Stomach (tissue), 9 donors: Measurements from ENCODE around the gene POU2AF3. TPM values are rescaled to one million over a fixed set of nuclear protein-coding genes. Genes with fewer than 3 reads are reported as not detected.
"Not testable (repeated sequence)": the region's sequence is repeated elsewhere in the genome, so short reads cannot be mapped to it uniquely, and the experiment has no call there.

Experiments used
- DNase-seq, 2 donors: peaks; one replicate each; pipeline versions ENCODE4 v3.0.0 to v3.0.0-alpha.2; 2013 to 2019
- H3K27ac ChIP-seq, 5 donors: fragments of 200-600 bp in 4 of 5; sonication (generic) in 4 of 5; one replicate each; pipeline ENCODE4 v1.5.1; 2013 to 2019; ENCODE audit warnings: mild to moderate bottlenecking in 1 of 5, moderate library complexity in 1 of 5
- H3K27me3 ChIP-seq, 3 donors: fragments of 200-600 bp; sonication (generic); one replicate each; pipeline ENCODE4 v1.5.1; 2017 to 2019; ENCODE audit warnings: mixed run types in 1 of 3
- H3K36me3 ChIP-seq, 4 donors: fragments of 200-600 bp; sonication (generic); 1 replicate in 3 of 4; 2 replicates in 1 of 4; pipeline ENCODE4 v1.5.1; 2016 to 2019
- H3K4me1 ChIP-seq, 4 donors: fragments of 200-600 bp; sonication (generic); one replicate each; pipeline ENCODE4 v1.5.1; 2016 to 2019
- H3K4me3 ChIP-seq, 4 donors: fragments of 200-600 bp; sonication (generic) in 3 of 4; one replicate each; pipeline ENCODE4 v1.5.1; 2016 to 2019; ENCODE audit warnings: mild to moderate bottlenecking in 1 of 4
- H3K9me3 ChIP-seq, 4 donors: fragments of 200-600 bp; sonication (generic); one replicate each; pipeline ENCODE4 v1.5.1; 2016 to 2019
- EP300 ChIP-seq: sonication (generic); formaldehyde crosslinking; IDR thresholded peaks from one replicate; pipeline ENCODE4 v1.6.1; 2017; ENCODE audit warnings: antibody characterized with exemption
- POLR2A ChIP-seq, 4 donors: fragments of 450-650 bp; IDR thresholded peaks; one replicate each; pipeline ENCODE4 v1.6.1; 2016; ENCODE audit warnings: antibody characterized with exemption in 4 of 4, control low read depth in 2 of 4, mild to moderate bottlenecking in 1 of 4, moderate library complexity in 1 of 4
- POLR2AphosphoS5 ChIP-seq, 3 donors: sonication (generic); formaldehyde crosslinking; IDR thresholded peaks; one replicate each; pipeline ENCODE4 v1.6.1; 2016; ENCODE audit warnings: antibody characterized with exemption in 3 of 3
- whole genome bisulfite sequencing, 5 donors: extraction: QIAGEN DNeasy Blood & Tissue Kit in 3 of 5; methylation state at CpG; one replicate each; pipeline versions ENCODE4 v1.1.5 to v1.1.7; 2013 to 2018; 5-methylcytosine and 5-hydroxymethylcytosine counted together
- intact Hi-C: fragments of 100-400 bp; cut with DNase I; formaldehyde crosslinking; loops from one replicate; pipeline ENCODE4 v1.15.1; 2023; ENCODE audit warnings: low total_unique reads
- polyA plus RNA-seq, 3 donors: library from polyadenylated mRNA; stranded (reverse); fragments of 200-250 nt; gene quantifications; one replicate each; pipeline ENCODE4 v1.2.3, GENCODE V29; 2013
- total RNA-seq, 5 donors: library from RNA; depleted of rRNA; stranded (reverse); fragments of >200 nt; gene quantifications; one replicate each; pipeline versions ENCODE4 v1.1.0 to v1.2.3, GENCODE V29; 2014 to 2016
- TF ChIP-seq, protein P1 (sequence below), 7 experiments: fragments of 450-650 bp in 4 of 7; fragments of 200-600 bp in 3 of 7; sonication (generic) in 3 of 7; IDR thresholded peaks; one replicate each; pipeline ENCODE4 v1.5.1; 2016 to 2019; ENCODE audit warnings: antibody characterized with exemption in 7 of 7, control low read depth in 2 of 7, mild to moderate bottlenecking in 1 of 7
- donor health status: healthy with polysubstance abuse.
- donor health status: Bipolar disorder and iron deficiency.
- donor health status: healthy.

Gene POU2AF3
- total and polyA plus RNA-seq, 8 donors: 0.58 to 10.1 (median 3.2) TPM

DNA sequence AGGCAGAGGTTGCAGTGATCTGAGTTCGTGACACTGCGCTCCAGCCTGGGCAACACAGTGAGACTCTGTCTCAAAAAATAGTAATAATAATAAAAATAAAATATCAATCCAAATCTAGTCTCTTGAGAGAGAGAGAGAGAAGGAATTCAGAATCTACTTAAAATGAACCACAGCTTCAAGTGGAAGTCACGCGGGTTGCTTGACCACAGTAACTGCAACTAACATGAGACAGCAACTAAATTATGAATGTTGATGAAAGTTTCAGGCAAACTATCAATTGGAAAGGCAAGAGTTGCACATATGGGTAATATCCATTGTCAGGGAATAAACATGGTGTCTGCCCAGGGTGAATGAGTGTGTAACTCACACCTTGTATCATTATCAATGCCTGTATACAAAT lies 40.3 kb upstream of the POU2AF3 start:
- Histone ChIP-seq H3K9me3 (no peaks in the 10 kb centered on the region), H3K4me3 (no peak overlapping the region), H3K27me3 (no peaks in the 10 kb centered on the region), H3K27ac (no peak overlapping the region), H3K4me1 (no peaks in the 10 kb centered on the region), H3K36me3 (no peaks in the 10 kb centered on the region)
- DNase-seq: no peak
- WGBS, 5 donors: 83 to 99% (median 93%) methylated on average over 4 of the region's 4 CpGs
- no peak for TF ChIP-seq EP300
- TF ChIP-seq, protein P1, sequence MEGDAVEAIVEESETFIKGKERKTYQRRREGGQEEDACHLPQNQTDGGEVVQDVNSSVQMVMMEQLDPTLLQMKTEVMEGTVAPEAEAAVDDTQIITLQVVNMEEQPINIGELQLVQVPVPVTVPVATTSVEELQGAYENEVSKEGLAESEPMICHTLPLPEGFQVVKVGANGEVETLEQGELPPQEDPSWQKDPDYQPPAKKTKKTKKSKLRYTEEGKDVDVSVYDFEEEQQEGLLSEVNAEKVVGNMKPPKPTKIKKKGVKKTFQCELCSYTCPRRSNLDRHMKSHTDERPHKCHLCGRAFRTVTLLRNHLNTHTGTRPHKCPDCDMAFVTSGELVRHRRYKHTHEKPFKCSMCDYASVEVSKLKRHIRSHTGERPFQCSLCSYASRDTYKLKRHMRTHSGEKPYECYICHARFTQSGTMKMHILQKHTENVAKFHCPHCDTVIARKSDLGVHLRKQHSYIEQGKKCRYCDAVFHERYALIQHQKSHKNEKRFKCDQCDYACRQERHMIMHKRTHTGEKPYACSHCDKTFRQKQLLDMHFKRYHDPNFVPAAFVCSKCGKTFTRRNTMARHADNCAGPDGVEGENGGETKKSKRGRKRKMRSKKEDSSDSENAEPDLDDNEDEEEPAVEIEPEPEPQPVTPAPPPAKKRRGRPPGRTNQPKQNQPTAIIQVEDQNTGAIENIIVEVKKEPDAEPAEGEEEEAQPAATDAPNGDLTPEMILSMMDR (IDR thresholded peaks at IDR 0.05): no peak
- TF ChIP-seq POLR2AphosphoS5 (IDR thresholded peaks at IDR 0.05): no peak
- TF ChIP-seq POLR2A (IDR thresholded peaks at IDR 0.05): no peak
- intact Hi-C loops: no loop called here

DNA sequence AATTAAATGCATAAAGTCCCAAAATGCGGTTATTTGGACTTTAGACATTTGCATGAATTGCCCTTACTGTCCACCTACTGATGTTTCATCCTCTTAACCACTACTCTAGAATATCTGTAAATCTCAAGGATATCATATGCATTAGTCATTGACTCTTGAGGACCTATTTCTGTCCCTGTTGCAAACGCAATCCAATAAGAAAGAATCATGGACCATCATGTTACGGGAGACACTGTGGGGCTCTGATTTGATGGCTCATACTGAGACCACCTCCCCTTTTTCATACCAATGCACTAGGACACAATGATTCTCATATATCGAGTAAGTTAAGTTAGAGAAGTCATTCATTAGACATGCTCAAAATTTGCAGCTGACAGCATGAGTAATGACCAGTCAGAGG lies 38.5 kb upstream of the POU2AF3 start:
- DNase-seq: no peak
- H3K4me3 ChIP-seq: no peak overlapping the region
- no peak overlapping the region for H3K27ac ChIP-seq
- no peaks in the 10 kb centered on the region for H3K9me3 ChIP-seq
- TF ChIP-seq POLR2A (IDR thresholded peaks at IDR 0.05): no peak
- no peak for TF ChIP-seq POLR2AphosphoS5 (IDR thresholded peaks at IDR 0.05)
- TF ChIP-seq, protein P1 (IDR thresholded peaks at IDR 0.05): no peak
- TF ChIP-seq EP300: no peak
- H3K27me3 ChIP-seq: no peaks in the 10 kb centered on the region
- no peaks in the 10 kb centered on the region for H3K4me1 ChIP-seq
- 92 to 96% (median 94%) methylated on average over 4 of the region's 4 CpGs for WGBS, 5 donors
- intact Hi-C loops: no loop called here
- no peaks in the 10 kb centered on the region for H3K36me3 ChIP-seq

DNA sequence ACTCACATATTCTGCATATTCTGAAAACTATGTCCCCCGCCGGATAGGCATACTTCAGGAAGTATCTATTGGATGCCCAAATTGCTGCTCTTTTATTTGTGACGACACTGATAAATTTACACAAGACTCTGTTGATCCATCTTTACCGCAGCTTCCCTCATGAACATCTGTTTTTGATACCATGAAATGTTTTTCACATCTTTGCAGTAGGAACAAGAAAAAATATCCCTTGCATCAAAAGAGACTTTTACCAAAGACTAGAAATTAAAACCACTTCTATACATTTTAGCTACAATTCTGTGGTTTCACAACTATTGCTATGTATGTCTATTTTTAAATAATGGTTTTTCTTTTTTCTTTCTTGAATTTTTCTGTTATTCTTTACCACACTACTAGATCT lies 37.5 kb upstream of the POU2AF3 start:
- intact Hi-C loops: no loop called here
- Histone ChIP-seq H3K36me3 (no peaks in the 10 kb centered on the region), H3K9me3 (no peaks in the 10 kb centered on the region), H3K4me3 (no peak overlapping the region), H3K4me1 (no peaks in the 10 kb centered on the region), H3K27me3 (no peaks in the 10 kb centered on the region), H3K27ac (no peak overlapping the region)
- DNase-seq: no peak
- WGBS, 5 donors: 87 to 91% (median 89%) methylated on average over 4 of the region's 4 CpGs
- TF ChIP-seq, protein P1 (IDR thresholded peaks at IDR 0.05): no peak
- TF ChIP-seq EP300: no peak
- TF ChIP-seq POLR2A (IDR thresholded peaks at IDR 0.05): no peak
- no peak for TF ChIP-seq POLR2AphosphoS5 (IDR thresholded peaks at IDR 0.05)

DNA sequence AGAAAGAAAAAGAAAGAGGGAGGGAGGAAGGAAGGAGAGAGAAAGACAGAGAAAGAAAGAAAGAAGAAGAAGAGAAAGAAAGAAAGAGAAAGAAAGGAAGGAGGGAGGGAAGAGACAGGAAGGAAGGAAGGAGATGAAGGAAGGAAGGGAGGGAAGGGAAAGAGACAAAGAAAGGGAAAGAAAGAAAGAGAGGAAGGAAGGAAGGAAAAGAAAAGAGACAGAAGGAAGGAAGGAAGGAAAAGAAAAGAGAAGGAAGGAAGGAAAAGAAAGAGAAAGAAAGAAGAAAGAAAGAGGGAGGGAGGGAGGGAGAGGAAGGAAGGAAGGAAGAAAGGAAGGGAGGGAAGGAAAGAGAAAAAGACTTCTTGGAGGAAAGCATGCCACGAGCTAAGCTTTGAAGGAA lies 33.7 kb upstream of the POU2AF3 start:
- H3K36me3 ChIP-seq: no peaks in the 10 kb centered on the region
- DNase-seq: no peak
- H3K4me3 ChIP-seq: no peak overlapping the region
- H3K4me1 ChIP-seq: no peaks in the 10 kb centered on the region
- intact Hi-C loops: no loop called here
- no peak for TF ChIP-seq POLR2A (IDR thresholded peaks at IDR 0.05)
- no peaks in the 10 kb centered on the region for H3K27me3 ChIP-seq
- no peaks in the 10 kb centered on the region for H3K9me3 ChIP-seq
- WGBS, 5 donors: 72 to 91% (median 88%) methylated on average over 1 of the region's 1 CpG
- no peak overlapping the region for H3K27ac ChIP-seq

DNA sequence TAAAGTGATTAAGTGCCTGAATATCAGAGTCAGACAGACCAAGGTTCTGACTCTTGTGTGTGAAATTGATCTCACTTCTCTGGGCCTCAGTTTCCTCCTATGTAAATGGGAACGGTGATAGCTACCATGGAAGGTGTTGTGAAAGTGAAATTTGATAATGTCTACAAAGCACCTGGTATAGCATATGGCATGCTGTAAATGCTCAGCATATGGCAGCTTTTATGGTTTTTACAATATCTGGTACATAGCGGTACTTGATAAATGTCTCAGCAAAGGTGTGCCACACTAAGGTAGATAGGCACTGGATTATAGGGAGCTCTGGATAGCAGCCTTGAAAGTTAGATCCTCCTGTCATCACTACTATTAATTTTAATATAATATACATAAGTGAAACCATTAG lies 32.9 kb upstream of the POU2AF3 start:
- H3K27ac ChIP-seq: no peak overlapping the region
- TF ChIP-seq EP300 (no peak), POLR2A (IDR thresholded peaks at IDR 0.05) (no peak), POLR2AphosphoS5 (IDR thresholded peaks at IDR 0.05) (no peak)
- TF ChIP-seq, protein P1 (IDR thresholded peaks at IDR 0.05): no peak
- no peaks in the 10 kb centered on the region for H3K9me3 ChIP-seq
- no peaks in the 10 kb centered on the region for H3K4me1 ChIP-seq
- 85 to 94% (median 88%) methylated on average over 2 of the region's 2 CpGs for WGBS, 5 donors
- H3K27me3 ChIP-seq: no peaks in the 10 kb centered on the region
- no peaks in the 10 kb centered on the region for H3K36me3 ChIP-seq
- DNase-seq: no peak
- intact Hi-C loops: no loop called here
- no peak overlapping the region for H3K4me3 ChIP-seq

DNA sequence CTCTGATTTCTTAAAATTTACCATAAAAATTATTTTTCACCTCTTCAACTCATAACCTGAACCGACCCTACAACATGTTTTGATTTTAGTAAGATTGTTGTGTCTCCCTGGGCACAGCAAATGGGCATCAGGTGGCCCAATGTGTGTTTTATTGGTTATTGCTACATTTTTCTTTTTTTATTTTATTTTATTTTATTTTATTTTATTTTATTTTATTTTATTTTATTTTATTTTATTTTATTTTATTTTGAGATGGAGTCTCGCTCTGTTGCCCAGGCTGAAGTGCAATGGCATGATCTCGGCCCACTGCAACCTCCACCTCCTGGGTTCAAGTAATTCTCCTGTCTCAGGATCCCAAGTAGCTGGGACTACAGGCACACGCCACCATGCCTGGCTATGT lies 30.0 kb upstream of the POU2AF3 start:
- H3K4me1 ChIP-seq, H3K36me3 ChIP-seq, intact Hi-C loops, H3K27ac ChIP-seq, H3K9me3 ChIP-seq, H3K27me3 ChIP-seq, DNase-seq, H3K4me3 ChIP-seq: not testable (repeated sequence)
- 68 to 86% (median 71%) methylated on average over 4 of the region's 4 CpGs for WGBS, 5 donors
